Kidney (tissue), 14 donors: Measurements from ENCODE around the gene GLIS2. TPM values are rescaled to one million over a fixed set of nuclear protein-coding genes. Genes with fewer than 3 reads are reported as not detected.

Source experiments
- DNase-seq, 5 donors: peaks; one replicate each; pipeline ENCODE4 v3.0.0-alpha.2; 2013 to 2020
- FAIRE-seq: peaks from 2 replicates; lab custom pipeline; 2012; peaks lifted over from hg19 to GRCh38; lab: Jason Lieb, UNC
- H3K27ac ChIP-seq, 2 donors: one replicate each; pipeline ENCODE4 v1.7.0; 2013; ENCODE audit warnings: low read depth in 2 of 2, low read length in 2 of 2, inconsistent platforms in 1 of 2
- H3K27me3 ChIP-seq: one replicate; pipeline ENCODE4 v1.7.1; 2013; ENCODE audit warnings: low read length, inconsistent platforms; ENCODE audit not compliant: control insufficient read depth, insufficient read depth
- H3K36me3 ChIP-seq, 3 donors: one replicate each; pipeline versions ENCODE4 v1.7.0 to v1.7.1; 2013; ENCODE audit warnings: low read length in 3 of 3, control low read depth in 1 of 3, inconsistent platforms in 1 of 3; ENCODE audit not compliant: insufficient read depth in 3 of 3, control insufficient read depth in 2 of 3
- H3K4me1 ChIP-seq, 3 donors: one replicate each; pipeline versions ENCODE4 v1.7.0 to v1.7.1; 2013; ENCODE audit warnings: low read length in 3 of 3, inconsistent platforms in 1 of 3, low read depth in 1 of 3; ENCODE audit not compliant: control insufficient read depth in 2 of 3, insufficient read depth in 2 of 3
- H3K4me3 ChIP-seq, 3 donors: one replicate each; pipeline versions ENCODE4 v1.7.0 to v1.8.1; 2013; ENCODE audit warnings: low read length in 3 of 3, control low read depth in 1 of 3, inconsistent platforms in 1 of 3
- H3K9ac ChIP-seq, 3 donors: one replicate each; pipeline versions ENCODE4 v1.7.0 to v1.7.1; 2013; ENCODE audit warnings: low read length in 3 of 3, control low read depth in 1 of 3, inconsistent platforms in 1 of 3
- H3K9me3 ChIP-seq, 3 donors: one replicate each; pipeline versions ENCODE4 v1.7.0 to v1.7.1; 2013; ENCODE audit warnings: low read length in 3 of 3, control low read depth in 1 of 3, inconsistent platforms in 1 of 3; ENCODE audit not compliant: control insufficient read depth in 2 of 3, insufficient read depth in 1 of 3
- intact Hi-C: fragments of 100-400 bp; cut with DNase I; formaldehyde crosslinking; loops from one replicate; pipeline ENCODE4 v1.11.1; 2022
- polyA plus RNA-seq: library from polyadenylated mRNA; stranded (reverse); fragments of 350-450 nt; fragmentation: Illumina TruSeq; extraction: RNeasy Lipid Tissue Mini Kit (QIAGEN cat#74804); gene quantifications from one replicate; pipeline ENCODE4 v1.2.3, GENCODE V29; 2014; ENCODE audit warnings: low read depth, low replicate concordance; ENCODE audit not compliant: insufficient read depth
- total RNA-seq: library from RNA; stranded (reverse); fragmentation: NEBNext Ultra II Directional; extraction: Animal tissue kit (Norgen Biotek cat#: 25700); gene quantifications from one replicate; pipeline ENCODE4 v1.2.1, GENCODE V29; 2021
- TF ChIP-seq, protein P1 (sequence below): IDR thresholded peaks from 3 replicates; pipeline ENCODE4 v1.5.1; 2012; ENCODE audit warnings: mild to moderate bottlenecking, moderate library complexity, borderline replicate concordance; ENCODE audit not compliant: insufficient read depth; ENCODE audit errors: extremely low read depth
- donor health status: control.
- donor health status: control.
- donor health status: control.
- donor health status: control.
- donor health status: control.
- donor health status: DM: yes; HTN: yes; CAD: no.
- donor health status: Normal renal cell carcinoma (clear cell type).

Gene GLIS2
- total and polyA plus RNA-seq, 2 donors from 2014 or later = 35.6 to 68.7 TPM

DNA sequence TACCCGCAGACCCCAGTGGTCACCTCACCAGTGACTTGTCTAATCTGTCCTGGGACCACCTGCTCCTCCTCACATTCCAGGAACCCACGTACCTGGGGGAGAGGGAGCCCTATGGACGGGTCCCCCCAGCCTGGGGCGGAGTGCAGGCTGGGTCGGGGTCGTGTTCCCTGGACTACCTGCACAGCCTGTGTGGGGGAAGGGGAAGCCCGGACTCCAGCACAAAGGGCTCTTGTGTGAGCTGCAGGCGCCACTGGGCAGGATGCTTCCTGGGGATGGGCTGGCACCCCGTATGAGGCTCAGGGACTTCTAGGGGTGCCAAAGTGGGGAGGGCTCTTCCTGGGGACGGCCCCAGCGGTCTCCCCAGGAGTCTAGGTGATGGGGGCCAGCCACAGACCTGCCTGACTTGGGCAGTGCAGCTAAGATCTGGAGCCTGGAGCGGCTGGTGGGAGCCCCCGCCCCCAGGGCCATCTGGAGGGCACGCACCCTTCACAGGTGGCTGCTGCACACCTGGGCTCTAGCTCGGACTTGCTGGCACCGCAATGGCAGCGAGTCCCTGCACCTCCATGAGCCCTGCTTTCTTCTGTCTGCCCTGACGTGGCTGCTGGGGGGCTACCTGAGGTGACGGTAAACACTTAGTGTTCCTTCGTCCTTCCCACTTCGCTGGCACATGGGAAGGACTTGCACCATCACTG, 63.3 kb downstream of the GLIS2 start:
- TF ChIP-seq, protein P1, sequence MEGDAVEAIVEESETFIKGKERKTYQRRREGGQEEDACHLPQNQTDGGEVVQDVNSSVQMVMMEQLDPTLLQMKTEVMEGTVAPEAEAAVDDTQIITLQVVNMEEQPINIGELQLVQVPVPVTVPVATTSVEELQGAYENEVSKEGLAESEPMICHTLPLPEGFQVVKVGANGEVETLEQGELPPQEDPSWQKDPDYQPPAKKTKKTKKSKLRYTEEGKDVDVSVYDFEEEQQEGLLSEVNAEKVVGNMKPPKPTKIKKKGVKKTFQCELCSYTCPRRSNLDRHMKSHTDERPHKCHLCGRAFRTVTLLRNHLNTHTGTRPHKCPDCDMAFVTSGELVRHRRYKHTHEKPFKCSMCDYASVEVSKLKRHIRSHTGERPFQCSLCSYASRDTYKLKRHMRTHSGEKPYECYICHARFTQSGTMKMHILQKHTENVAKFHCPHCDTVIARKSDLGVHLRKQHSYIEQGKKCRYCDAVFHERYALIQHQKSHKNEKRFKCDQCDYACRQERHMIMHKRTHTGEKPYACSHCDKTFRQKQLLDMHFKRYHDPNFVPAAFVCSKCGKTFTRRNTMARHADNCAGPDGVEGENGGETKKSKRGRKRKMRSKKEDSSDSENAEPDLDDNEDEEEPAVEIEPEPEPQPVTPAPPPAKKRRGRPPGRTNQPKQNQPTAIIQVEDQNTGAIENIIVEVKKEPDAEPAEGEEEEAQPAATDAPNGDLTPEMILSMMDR = no peak
- Histone ChIP-seq H3K27ac (peak overlapping the region; percentile 62 to 74), H3K36me3 (peaks cover 0 to 2% (median 0%) of the 10 kb centered on the region in 3 donors), H3K4me1 (peaks cover 2 to 70% (median 48%) of the 10 kb centered on the region in 3 donors), H3K9ac (peak overlapping the region in 1 of 3 donors; percentile 19), H3K9me3 (no peaks in the 10 kb centered on the region), H3K27me3 (no peaks in the 10 kb centered on the region), H3K4me3 (no peak overlapping the region)
- FAIRE-seq = no peak
- peak in 2 of 5 donors; percentile 48 to 74 for DNase-seq
- intact Hi-C loops = no loop called here

- TF ChIP-seq, protein P1 = no peak
- H3K27ac ChIP-seq = peak overlapping the region; percentile 11 to 71
Observed at GRCh38 chr16:4380119-4381063, 64.5 kb downstream of the GLIS2 start.

DNA sequence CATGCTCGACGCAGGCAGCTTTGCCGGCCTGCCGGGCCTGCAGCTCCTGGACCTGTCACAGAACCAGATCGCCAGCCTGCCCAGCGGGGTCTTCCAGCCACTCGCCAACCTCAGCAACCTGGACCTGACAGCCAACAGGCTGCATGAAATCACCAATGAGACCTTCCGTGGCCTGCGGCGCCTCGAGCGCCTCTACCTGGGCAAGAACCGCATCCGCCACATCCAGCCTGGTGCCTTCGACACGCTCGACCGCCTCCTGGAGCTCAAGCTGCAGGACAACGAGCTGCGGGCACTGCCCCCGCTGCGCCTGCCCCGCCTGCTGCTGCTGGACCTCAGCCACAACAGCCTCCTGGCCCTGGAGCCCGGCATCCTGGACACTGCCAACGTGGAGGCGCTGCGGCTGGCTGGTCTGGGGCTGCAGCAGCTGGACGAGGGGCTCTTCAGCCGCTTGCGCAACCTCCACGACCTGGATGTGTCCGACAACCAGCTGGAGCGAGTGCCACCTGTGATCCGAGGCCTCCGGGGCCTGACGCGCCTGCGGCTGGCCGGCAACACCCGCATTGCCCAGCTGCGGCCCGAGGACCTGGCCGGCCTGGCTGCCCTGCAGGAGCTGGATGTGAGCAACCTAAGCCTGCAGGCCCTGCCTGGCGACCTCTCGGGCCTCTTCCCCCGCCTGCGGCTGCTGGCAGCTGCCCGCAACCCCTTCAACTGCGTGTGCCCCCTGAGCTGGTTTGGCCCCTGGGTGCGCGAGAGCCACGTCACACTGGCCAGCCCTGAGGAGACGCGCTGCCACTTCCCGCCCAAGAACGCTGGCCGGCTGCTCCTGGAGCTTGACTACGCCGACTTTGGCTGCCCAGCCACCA, 65.4 kb downstream of the GLIS2 start:
- Histone ChIP-seq H3K9me3 (no peaks in the 10 kb centered on the region), H3K4me1 (peaks cover 2 to 58% (median 30%) of the 10 kb centered on the region in 3 donors), H3K9ac (peak overlapping the region in 1 of 3 donors; percentile 34), H3K4me3 (no peak overlapping the region), H3K27ac (peak overlapping the region; percentile 5 to 71), H3K36me3 (peaks cover 0 to 4% (median 2%) of the 10 kb centered on the region in 3 donors), H3K27me3 (no peaks in the 10 kb centered on the region)
- intact Hi-C loops = no loop called here
- peak; percentile 72 to 93 (median 82) for DNase-seq
- TF ChIP-seq, protein P1 = no peak
- no peak for FAIRE-seq

More at GRCh38 chr16:4380119-4381063, 64.5 kb downstream of the GLIS2 start:
- H3K9ac ChIP-seq = peak overlapping the region in 1 of 3 donors; percentile 34
- H3K27me3 ChIP-seq = no peaks in the 10 kb centered on the region
- H3K36me3 ChIP-seq = peaks cover 0 to 3% (median 2%) of the 10 kb centered on the region in 3 donors
- peaks cover 2 to 61% (median 38%) of the 10 kb centered on the region in 3 donors for H3K4me1 ChIP-seq
- peak in 4 of 5 donors; percentile 88 to 93 (median 90) for DNase-seq
- no peak for FAIRE-seq
- H3K4me3 ChIP-seq = no peak overlapping the region
- intact Hi-C loops = no loop called here
- no peaks in the 10 kb centered on the region for H3K9me3 ChIP-seq
